Spleen (tissue), 11 donors: ENCODE results near the gene TRERF1. TPM values are rescaled to one million over a fixed set of nuclear protein-coding genes. Genes with fewer than 3 reads are reported as not detected.

Source experiments
- DNase-seq: peaks from one replicate; pipeline ENCODE4 v3.0.0-alpha.2; 2020
- H3K27ac ChIP-seq, 8 donors: fragments of 200-600 bp; sonication (generic) in 7 of 8; 1 replicate in 4 of 8; 2 replicates in 4 of 8; pipeline versions ENCODE4 v1.5.0 to v1.8.0; 2016 to 2021; ENCODE audit warnings: inconsistent platforms in 4 of 8, mild to moderate bottlenecking in 4 of 8, moderate library complexity in 1 of 8
- H3K27me3 ChIP-seq, 7 donors: fragments of 200-600 bp; sonication (generic) in 6 of 7; replicated peaks in 1 of 7; 1 replicate in 4 of 7; 2 replicates in 3 of 7; pipeline versions ENCODE4 v1.5.0 to v1.8.0; 2016 to 2021; ENCODE audit warnings: inconsistent platforms in 3 of 7, mild to moderate bottlenecking in 1 of 7
- H3K36me3 ChIP-seq, 6 donors: fragments of 200-600 bp; sonication (generic) in 5 of 6; 1 replicate in 4 of 6; 2 replicates in 2 of 6; pipeline versions ENCODE4 v1.5.0 to v1.8.0; 2016 to 2021; ENCODE audit warnings: inconsistent platforms in 2 of 6
- H3K4me1 ChIP-seq, 6 donors: fragments of 200-600 bp; sonication (generic) in 5 of 6; 1 replicate in 3 of 6; 2 replicates in 3 of 6; pipeline versions ENCODE4 v1.5.0 to v1.8.0; 2016 to 2021; ENCODE audit warnings: inconsistent platforms in 3 of 6
- H3K4me3 ChIP-seq, 8 donors: fragments of 200-600 bp; sonication (generic) in 7 of 8; 1 replicate in 4 of 8; 2 replicates in 4 of 8; pipeline versions ENCODE4 v1.5.0 to v1.8.0; 2016 to 2021; ENCODE audit warnings: inconsistent platforms in 4 of 8, mild to moderate bottlenecking in 4 of 8, moderate library complexity in 2 of 8
- H3K9me3 ChIP-seq, 8 donors: fragments of 200-600 bp; sonication (generic) in 7 of 8; 1 replicate in 4 of 8; 2 replicates in 4 of 8; pipeline versions ENCODE4 v1.5.0 to v1.8.0; 2016 to 2021; ENCODE audit warnings: inconsistent platforms in 4 of 8
- CTCF ChIP-seq, 11 experiments: fragments of 200-600 bp in 7 of 11; fragments of 450-650 bp in 4 of 11; sonication (generic) in 4 of 11; IDR thresholded peaks in 8 of 11; conservative IDR thresholded peaks in 3 of 11; 1 replicate in 7 of 11; 2 replicates in 4 of 11; pipeline versions ENCODE4 v1.4.0 to v1.8.0; 2016 to 2021; ENCODE audit warnings: antibody characterized with exemption in 11 of 11, inconsistent platforms in 4 of 11, mild to moderate bottlenecking in 1 of 11
- POLR2A ChIP-seq, 3 donors: fragments of 450-650 bp; IDR thresholded peaks; one replicate each; pipeline ENCODE4 v1.5.1; 2017; ENCODE audit warnings: antibody characterized with exemption in 3 of 3, mild to moderate bottlenecking in 1 of 3
- POLR2AphosphoS5 ChIP-seq, 3 donors: sonication (generic); formaldehyde crosslinking; IDR thresholded peaks; one replicate each; pipeline ENCODE4 v1.5.1; 2017; ENCODE audit warnings: antibody characterized with exemption in 3 of 3
- WGBS, 5 donors: extraction: QIAGEN DNeasy Blood & Tissue Kit in 3 of 5; methylation state at CpG; one replicate each; pipeline versions ENCODE4 v1.1.5 to v1.1.7; 2013 to 2018; 5-methylcytosine and 5-hydroxymethylcytosine counted together
- intact Hi-C: fragments of 100-400 bp; cut with DNase I; formaldehyde crosslinking; loops from one replicate; pipeline ENCODE4 v1.15.0; 2023; ENCODE audit warnings: low total_unique reads
- polyA plus RNA-seq, 3 donors: library from polyadenylated mRNA; stranded (reverse); fragments of 200-250 nt; gene quantifications; one replicate each; pipeline ENCODE4 v1.2.1, GENCODE V29; 2013
- total RNA-seq, 7 donors: library from RNA; depleted of rRNA in 3 of 7; stranded (reverse); fragments of >200 nt in 3 of 7; fragmentation: NEBNext Ultra II Directional in 4 of 7; extraction: Animal tissue kit (Norgen Biotek cat#: 25700) in 4 of 7; gene quantifications; one replicate each; pipeline versions ENCODE4 v1.1.0 to v1.2.1, GENCODE V29; 2016 to 2021
- donor health status: healthy with polysubstance abuse.
- donor health status: DM: no; HTN: no; CAD: no; lungs with moderate emphysema.
- donor health status: DM: no; HTN: no; CAD: no.
- donor health status: Bipolar disorder and iron deficiency.
- donor health status: healthy.
- donor health status: DM: no; HTN: no; CAD: no.
- donor health status: DM: yes; HTN: yes; CAD: no.

Gene TRERF1
- total and polyA plus RNA-seq, 10 donors: 1.5 to 16.9 (median 12.4) TPM

GRCh38 chr6:42428326-42429041 is 23.2 kb downstream of the TRERF1 start:
- no peaks in the 10 kb centered on the region for H3K27me3 ChIP-seq
- WGBS, 5 donors: 33 to 56% (median 51%) methylated on average over 7 of the region's 7 CpGs
- H3K9me3 ChIP-seq: peaks cover 0 to 8% (median 6%) of the 10 kb centered on the region in 8 donors
- peak; percentile 71 for DNase-seq
- H3K4me3 ChIP-seq: no peak overlapping the region
- peaks cover 0 to 8% (median 0%) of the 10 kb centered on the region in 6 donors for H3K36me3 ChIP-seq
- peak overlapping the region; percentile 22 to 77 (median 64) for H3K27ac ChIP-seq
- TF ChIP-seq POLR2AphosphoS5 (IDR thresholded peaks at IDR 0.05): peak in 1 of 3 donors; percentile 38
- no peak for TF ChIP-seq CTCF (IDR thresholded peaks at IDR 0.05 in 8 of 11, conservative IDR thresholded peaks at IDR 0.05 in 3 of 11)
- no peak for TF ChIP-seq POLR2A (IDR thresholded peaks at IDR 0.05)
- H3K4me1 ChIP-seq: peaks cover 12 to 68% (median 24%) of the 10 kb centered on the region in 6 donors
- intact Hi-C loops: no loop called here

- no peak overlapping the region for H3K4me3 ChIP-seq
- 75 to 83% (median 80%) methylated on average over 2 of the region's 2 CpGs for WGBS, 5 donors
- TF ChIP-seq POLR2A (IDR thresholded peaks at IDR 0.05) (no peak), CTCF (IDR thresholded peaks at IDR 0.05 in 8 of 11, conservative IDR thresholded peaks at IDR 0.05 in 3 of 11) (no peak), POLR2AphosphoS5 (IDR thresholded peaks at IDR 0.05) (no peak)
- H3K27ac ChIP-seq: peak overlapping the region in 7 of 8 donors; percentile 22 to 77 (median 66)
- H3K36me3 ChIP-seq: peaks cover 0 to 2% (median 0%) of the 10 kb centered on the region in 6 donors
- H3K9me3 ChIP-seq: peaks cover 0 to 1% (median 0%) of the 10 kb centered on the region in 8 donors
- no peaks in the 10 kb centered on the region for H3K27me3 ChIP-seq
- H3K4me1 ChIP-seq: peaks cover 12 to 75% (median 24%) of the 10 kb centered on the region in 6 donors
- intact Hi-C loops: no loop called here
- DNase-seq: no peak
Measured at GRCh38 chr6:42427871-42428270, 23.9 kb downstream of the TRERF1 start.

DNA sequence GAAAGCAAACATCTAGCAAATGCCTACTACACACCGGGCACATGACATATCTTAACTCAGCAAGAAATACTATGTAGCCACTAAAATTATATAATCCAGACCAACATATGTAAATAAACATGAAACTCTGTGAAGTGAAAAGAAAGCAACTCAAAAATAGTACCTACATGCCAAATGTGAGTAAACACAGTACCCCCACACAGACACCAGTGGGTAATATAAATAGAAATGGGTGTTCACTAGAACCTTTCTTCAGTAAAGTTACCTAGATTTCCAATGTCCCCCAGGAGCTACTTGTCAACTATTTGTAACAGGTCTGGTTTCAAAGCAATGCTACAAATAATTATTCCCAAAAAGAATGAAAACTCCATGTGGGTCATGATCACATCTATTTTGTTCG is 25.5 kb downstream of the TRERF1 start:
- DNase-seq: no peak
- TF ChIP-seq POLR2AphosphoS5 (IDR thresholded peaks at IDR 0.05): no peak
- no peak for TF ChIP-seq POLR2A (IDR thresholded peaks at IDR 0.05)
- no peak for TF ChIP-seq CTCF (IDR thresholded peaks at IDR 0.05 in 8 of 11, conservative IDR thresholded peaks at IDR 0.05 in 3 of 11)
- intact Hi-C loops: no loop called here
- WGBS, 5 donors: 79 to 91% (median 86%) methylated on average over 2 of the region's 2 CpGs
- Histone ChIP-seq H3K4me1 (peaks cover 12 to 79% (median 24%) of the 10 kb centered on the region in 6 donors), H3K4me3 (no peak overlapping the region), H3K27ac (no peak overlapping the region), H3K9me3 (no peaks in the 10 kb centered on the region), H3K36me3 (no peaks in the 10 kb centered on the region), H3K27me3 (no peaks in the 10 kb centered on the region)

DNA sequence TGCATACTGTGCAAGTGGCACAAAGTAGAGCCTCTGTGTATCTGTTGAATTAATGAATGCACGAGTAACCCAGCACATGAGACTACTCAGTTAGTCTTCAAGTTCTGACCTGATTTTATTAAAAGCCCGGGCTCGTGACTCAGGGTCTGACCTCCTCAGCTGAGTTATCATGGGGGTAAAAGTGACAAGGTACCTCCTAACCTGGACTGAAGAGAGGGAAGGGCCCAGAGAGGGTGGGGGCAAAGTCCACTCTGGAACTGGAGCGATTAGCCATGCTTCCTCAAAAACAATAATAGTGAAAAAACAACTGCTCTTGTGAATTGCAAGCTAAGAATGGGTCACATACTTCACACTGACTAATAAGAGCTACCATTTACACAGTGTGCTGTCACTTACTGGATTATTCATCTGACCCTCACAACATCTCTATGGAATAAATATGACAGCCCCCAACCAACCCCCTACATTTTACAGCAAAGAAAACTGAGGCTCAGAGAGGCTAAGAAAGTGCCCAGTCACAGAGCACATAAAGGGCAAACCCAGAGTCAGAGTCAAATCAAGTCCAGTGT is 26.7 kb downstream of the TRERF1 start:
- H3K27ac ChIP-seq: no peak overlapping the region
- no peaks in the 10 kb centered on the region for H3K27me3 ChIP-seq
- intact Hi-C loops: no loop called here
- peaks cover 11 to 75% (median 24%) of the 10 kb centered on the region in 6 donors for H3K4me1 ChIP-seq
- no peaks in the 10 kb centered on the region for H3K9me3 ChIP-seq
- no peaks in the 10 kb centered on the region for H3K36me3 ChIP-seq
- DNase-seq: no peak
- WGBS, 5 donors: 73 to 82% (median 80%) methylated on average over 4 of the region's 4 CpGs
- no peak for TF ChIP-seq POLR2AphosphoS5 (IDR thresholded peaks at IDR 0.05)
- no peak for TF ChIP-seq POLR2A (IDR thresholded peaks at IDR 0.05)
- no peak for TF ChIP-seq CTCF (IDR thresholded peaks at IDR 0.05 in 8 of 11, conservative IDR thresholded peaks at IDR 0.05 in 3 of 11)
- no peak overlapping the region for H3K4me3 ChIP-seq
